A549 (cell line): ENCODE measurements around the gene TTC34.

ENCODE experiments used
- EP300 ChIP-seq, 2 experiments: fragments of >200 bp; sonication (Bioruptor Twin); formaldehyde crosslinking; IDR thresholded peaks; 2 replicates in 1 of 2; 3 replicates in 1 of 2; pipeline ENCODE4 v1.6.1; 2016 to 2017
- ESRRA ChIP-seq: fragments of 150-350 bp; IDR thresholded peaks from 2 replicates; pipeline ENCODE4 v1.6.1; 2014; ENCODE audit warnings: mild to moderate bottlenecking, low read length, borderline replicate concordance
- MAFK ChIP-seq: fragments of 450-650 bp; IDR thresholded peaks from 2 replicates; pipeline ENCODE4 v1.6.1; 2014; ENCODE audit not compliant: partially characterized antibody
- MAX ChIP-seq: IDR thresholded peaks from 2 replicates; pipeline ENCODE4 v1.6.1; 2012
- POLR2A ChIP-seq: IDR thresholded peaks from 2 replicates; pipeline ENCODE4 v1.6.1; 2012; ENCODE audit warnings: mild to moderate bottlenecking, low read length
- RFX5 ChIP-seq: fragments of 450-650 bp; IDR thresholded peaks from 2 replicates; pipeline ENCODE4 v1.7.1; 2014; ENCODE audit warnings: antibody characterized with exemption, mild to moderate bottlenecking, moderate library complexity
- USF2 ChIP-seq: fragments of 450-650 bp; IDR thresholded peaks from 2 replicates; pipeline ENCODE4 v1.6.1; 2014; ENCODE audit warnings: antibody characterized with exemption
- TF ChIP-seq, protein P1 (sequence below): fragments of >200 bp; sonication (Bioruptor Twin); formaldehyde crosslinking; IDR thresholded peaks from 3 replicates; pipeline ENCODE4 v1.5.1; 2016

- TF ChIP-seq RFX5 = no peak
- TF ChIP-seq EP300 (IDR thresholded peaks at IDR 0.05) = no peak
- TF ChIP-seq MAX = no peak
- TF ChIP-seq POLR2A = no peak
- TF ChIP-seq MAFK = no peak
- TF ChIP-seq USF2 = no peak
- no peak for TF ChIP-seq ESRRA
- TF ChIP-seq, protein P1, sequence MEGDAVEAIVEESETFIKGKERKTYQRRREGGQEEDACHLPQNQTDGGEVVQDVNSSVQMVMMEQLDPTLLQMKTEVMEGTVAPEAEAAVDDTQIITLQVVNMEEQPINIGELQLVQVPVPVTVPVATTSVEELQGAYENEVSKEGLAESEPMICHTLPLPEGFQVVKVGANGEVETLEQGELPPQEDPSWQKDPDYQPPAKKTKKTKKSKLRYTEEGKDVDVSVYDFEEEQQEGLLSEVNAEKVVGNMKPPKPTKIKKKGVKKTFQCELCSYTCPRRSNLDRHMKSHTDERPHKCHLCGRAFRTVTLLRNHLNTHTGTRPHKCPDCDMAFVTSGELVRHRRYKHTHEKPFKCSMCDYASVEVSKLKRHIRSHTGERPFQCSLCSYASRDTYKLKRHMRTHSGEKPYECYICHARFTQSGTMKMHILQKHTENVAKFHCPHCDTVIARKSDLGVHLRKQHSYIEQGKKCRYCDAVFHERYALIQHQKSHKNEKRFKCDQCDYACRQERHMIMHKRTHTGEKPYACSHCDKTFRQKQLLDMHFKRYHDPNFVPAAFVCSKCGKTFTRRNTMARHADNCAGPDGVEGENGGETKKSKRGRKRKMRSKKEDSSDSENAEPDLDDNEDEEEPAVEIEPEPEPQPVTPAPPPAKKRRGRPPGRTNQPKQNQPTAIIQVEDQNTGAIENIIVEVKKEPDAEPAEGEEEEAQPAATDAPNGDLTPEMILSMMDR = no peak
Observed at GRCh38 chr1:2644171-2644570, 157.3 kb downstream of the TTC34 start.
